HG03469 (cell line): ENCODE results near the gene CROCC2.

Source experiments
- ATAC-seq: cut with Tn5 transposase; IDR thresholded peaks from one replicate; pipeline ENCODE4 v1.9.1; 2021; ENCODE audit warnings: mild to moderate bottlenecking, moderate library complexity, moderate number of reproducible peaks; ENCODE audit not compliant: unreplicated experiment

Gene CROCC2

GRCh38 chr2:240904216-240905175 lies 1.6 kb upstream of the CROCC2 start:
- ATAC-seq = no peak

DNA sequence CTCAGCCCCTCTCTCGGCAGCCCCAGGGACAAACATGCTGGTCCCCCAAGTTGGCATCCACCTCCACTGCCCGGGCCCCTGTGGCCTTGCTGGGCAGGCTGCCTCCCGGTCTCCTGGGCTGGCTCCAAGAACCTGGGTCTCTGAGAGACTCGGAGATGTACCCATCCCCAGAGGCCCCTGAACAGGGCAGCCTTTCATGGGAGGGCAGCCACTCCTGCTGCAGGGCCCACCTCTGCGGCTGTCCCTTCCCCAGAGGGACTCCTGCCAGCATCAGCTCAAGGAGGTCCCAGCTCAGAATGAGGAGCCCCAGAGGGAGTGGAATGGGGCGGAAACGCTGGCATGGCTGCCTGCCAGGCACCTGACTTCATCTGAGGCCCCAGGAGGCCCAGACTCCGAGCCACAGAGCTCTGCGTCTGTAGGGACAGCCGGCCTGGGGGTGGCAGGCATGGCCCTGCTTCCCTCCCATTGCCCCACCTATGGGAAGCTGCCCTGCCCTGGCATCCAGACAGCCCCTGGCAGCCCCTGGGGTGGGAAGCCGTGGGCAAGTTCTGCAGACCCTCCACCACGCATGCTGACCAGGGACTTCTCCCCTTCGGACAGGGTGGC lies 857 bp upstream of the CROCC2 start:
- no peak for ATAC-seq

DNA sequence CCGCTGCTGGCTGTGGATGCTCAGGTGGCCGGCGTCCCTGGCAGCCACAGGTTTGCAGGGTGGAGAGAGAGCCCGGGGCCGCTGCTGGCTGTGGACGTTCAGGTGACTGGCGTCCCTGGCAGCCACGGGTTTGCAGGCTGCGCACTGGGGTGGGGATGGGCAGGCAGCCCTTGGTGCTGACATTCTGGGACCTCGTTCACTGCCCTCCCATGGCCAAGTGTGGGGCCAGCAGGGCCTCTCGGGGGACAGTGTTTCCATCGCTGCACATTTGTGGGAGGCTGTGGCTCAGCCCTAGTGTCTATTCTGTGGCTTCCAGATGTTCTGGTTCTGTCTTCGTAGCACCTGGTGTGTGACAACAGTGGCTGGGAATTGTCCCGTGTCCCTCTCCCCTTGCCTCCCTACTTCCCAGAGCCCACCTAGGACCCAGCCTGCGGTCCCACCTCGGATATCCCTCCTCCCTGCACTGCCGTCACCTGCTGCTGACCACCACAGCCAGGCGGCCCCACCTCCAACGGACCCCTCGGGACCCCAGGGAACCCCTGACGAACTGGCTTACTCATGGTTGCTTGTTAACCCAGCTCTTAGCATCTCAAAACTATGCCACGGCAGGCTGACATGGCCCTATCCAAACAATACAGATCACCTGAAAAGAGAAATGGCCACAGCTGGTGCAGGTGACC lies 915 bp downstream of the CROCC2 start:
- ATAC-seq = no peak

DNA sequence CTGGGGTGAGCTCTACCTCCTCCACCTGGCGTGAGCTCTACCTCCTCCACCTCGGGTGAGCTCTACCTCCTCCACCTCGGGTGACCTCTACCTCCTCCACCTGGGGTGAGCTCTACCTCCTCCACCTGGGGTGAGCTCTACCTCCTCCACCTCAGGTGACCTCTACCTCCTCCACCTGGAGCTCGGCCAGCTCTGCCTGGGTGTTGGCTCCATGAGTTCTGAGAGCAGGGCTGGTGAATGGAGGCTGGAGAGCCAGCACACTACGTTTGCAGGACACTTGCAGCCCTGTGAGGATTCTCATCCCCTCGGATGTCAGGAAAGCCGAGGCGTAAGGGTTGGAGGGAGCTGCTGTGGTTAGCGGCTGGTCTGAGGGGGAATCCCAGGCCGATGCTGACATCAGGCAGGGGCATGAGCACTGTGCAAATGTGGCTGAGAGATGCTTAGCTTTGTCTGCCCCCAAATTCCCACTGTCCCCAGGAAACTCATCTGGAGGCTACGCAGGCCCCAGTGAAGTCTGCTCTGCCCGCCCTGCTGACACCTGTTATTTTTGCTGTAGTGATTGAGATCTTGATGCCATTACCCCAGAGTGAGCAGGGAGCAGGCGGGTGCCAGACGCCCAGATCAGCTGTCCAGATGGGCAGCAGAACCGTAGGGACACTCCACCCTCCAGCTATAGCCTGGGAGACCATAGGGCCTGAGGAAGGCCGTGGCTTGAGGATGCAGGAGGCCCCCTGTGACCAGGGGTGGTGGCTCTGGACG lies 3.3 kb downstream of the CROCC2 start:
- ATAC-seq = no peak

- ATAC-seq = no peak
These were observed 5.6 kb downstream of the CROCC2 start for GRCh38 chr2:240911641-240912265.

- ATAC-seq = no peak
These were observed 7.0 kb downstream of the CROCC2 start for GRCh38 chr2:240912878-240913809.

GRCh38 chr2:240913810-240914644 lies 7.9 kb downstream of the CROCC2 start:
- no peak for ATAC-seq

- ATAC-seq = no peak
These were observed 8.7 kb downstream of the CROCC2 start for GRCh38 chr2:240914645-240915525.

- ATAC-seq = no peak
These were observed 9.6 kb downstream of the CROCC2 start for GRCh38 chr2:240915526-240916341.

DNA sequence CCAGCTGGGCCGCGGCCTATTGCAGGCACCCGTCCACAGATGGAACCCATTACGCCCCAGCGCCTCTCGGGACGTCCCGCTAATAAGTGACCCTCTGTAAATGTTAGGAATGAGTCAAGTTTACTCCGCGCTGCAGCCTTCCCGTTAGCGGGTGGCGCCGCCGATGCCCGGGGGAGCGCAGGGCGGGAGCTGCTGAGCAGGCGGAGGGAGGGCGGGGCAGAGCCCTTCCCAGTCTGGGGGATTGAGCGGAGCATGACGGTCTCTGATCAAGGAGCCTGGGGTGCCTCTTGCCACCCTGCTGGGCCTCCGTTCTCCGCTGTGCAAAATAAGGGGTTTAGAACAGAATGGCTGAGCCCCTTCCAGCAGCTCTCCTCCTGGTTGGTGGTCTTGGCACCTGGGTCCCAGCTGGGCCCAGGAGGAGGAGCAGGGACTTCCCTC lies 10.5 kb downstream of the CROCC2 start:
- no peak for ATAC-seq

- no peak for ATAC-seq
These were observed 11.0 kb downstream of the CROCC2 start for GRCh38 chr2:240917009-240917683.

DNA sequence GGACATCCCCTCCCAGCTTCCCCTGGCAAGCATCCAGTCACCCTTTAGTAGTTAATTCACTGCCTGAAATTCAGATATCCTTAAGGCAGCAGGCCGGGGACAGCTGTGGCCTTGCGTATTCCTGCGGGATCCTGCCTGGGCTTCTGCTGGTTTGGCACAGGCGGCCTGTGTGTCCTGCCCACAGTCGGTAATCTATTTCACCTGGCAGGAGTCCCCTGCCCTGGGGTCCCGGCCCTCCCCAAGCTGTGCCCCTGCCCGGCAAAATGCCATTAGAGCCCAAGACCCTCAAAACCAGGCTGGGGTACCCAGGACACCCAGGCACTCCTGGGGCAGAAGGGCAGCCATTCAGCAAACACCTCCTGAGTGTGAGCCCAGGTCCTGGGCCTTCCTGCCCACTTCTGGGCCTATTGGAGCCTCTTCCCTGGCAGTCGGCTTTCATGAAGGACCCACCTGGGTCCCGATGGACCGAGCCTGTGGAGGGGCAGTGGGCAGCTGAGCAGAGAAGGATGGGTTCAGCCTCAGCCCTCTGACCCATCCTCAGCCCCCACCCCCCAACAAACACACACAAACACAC lies 11.6 kb downstream of the CROCC2 start:
- ATAC-seq = no peak

DNA sequence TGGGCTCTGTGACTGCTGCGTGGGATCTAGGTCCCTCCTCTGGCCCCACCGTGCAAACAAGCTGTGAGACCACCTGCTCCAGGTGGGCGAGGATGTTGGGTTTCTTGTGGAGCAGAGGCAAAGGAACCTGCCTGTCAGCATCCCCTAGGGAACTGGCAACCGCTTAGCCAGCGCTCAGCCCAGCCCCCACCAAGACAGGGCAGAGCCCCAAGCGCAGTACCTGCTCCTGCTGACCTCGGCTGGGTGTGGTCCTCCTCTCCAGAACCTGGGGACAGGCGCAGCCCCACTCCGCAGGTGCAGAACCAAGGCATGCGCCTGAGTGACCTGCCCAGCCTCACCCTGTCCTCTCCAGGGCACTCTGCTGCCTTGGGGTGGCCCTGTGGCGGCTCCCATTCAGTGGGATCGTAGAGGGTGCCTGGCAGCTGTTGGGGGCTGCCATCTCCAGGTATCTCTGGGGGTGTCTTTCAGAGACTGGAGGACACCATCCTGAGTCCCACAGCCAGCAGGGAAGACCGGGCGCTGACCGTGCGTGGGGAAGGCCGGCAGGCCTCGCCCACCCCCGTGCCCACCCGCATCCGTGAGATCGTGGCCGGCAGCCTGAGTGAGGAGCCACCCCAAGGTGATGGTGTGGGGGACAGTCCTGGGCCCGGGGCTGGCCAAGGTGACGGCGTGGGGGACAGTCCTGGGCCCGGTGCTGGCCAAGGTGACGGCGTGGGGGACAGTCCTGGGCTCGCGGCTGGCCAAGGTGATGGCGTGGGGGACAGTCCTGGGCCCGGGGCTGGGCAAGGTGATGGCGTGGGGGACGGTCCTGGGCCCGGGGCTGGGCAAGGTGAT lies 12.3 kb downstream of the CROCC2 start:
- ATAC-seq = no peak

GRCh38 chr2:240919161-240919781 lies 13.1 kb downstream of the CROCC2 start:
- ATAC-seq = no peak
